GM12878 (cell line): ENCODE measurements around the gene FGF11. TPM values are rescaled to one million over a fixed set of nuclear protein-coding genes. Genes with fewer than 3 reads are reported as not detected.
A peak's percentile ranks its signal among the peaks of the same experiment; 100 is the strongest.

ENCODE experiments used
- ATAC-seq: fragments of 200-7000 bp; cut with Tn5 transposase; 3 replicates; pipeline ENCODE4 v1.9.1; 2020; ENCODE audit warnings: mild to moderate bottlenecking, moderate library complexity
- BruUV-seq: library from RNA; stranded (reverse); fragments of 400-500 nt; replicated peaks from 2 replicates; lab custom pipeline; 2021; lab: Mats Ljungman, UMichigan
- CTCF ChIA-PET: fragments of 300-600 bp; sonication (Branson Sonifier 250); formaldehyde crosslinking; extraction: SDS; loops from one replicate; lab custom pipeline; 2021; ENCODE audit warnings: inconsistent platforms; lab: Yijun Ruan, JAX
- POLR2A ChIA-PET: fragments of 350-600 bp; formaldehyde crosslinking; extraction: SDS; loops from one replicate; lab custom pipeline; 2021; ENCODE audit warnings: inconsistent platforms; lab: Charles Lee
- RAD21 ChIA-PET: fragments of 300-600 bp; sonication (Branson Sonifier 250); formaldehyde crosslinking; loops from one replicate; lab custom pipeline; 2023; ENCODE audit warnings: antibody characterized with exemption; ENCODE audit not compliant: unreplicated experiment; lab: Charles Lee
- SMC1A ChIA-PET: fragments of 300-600 bp; sonication (Branson Sonifier 250); formaldehyde crosslinking; loops from one replicate; lab custom pipeline; 2023; ENCODE audit not compliant: unreplicated experiment, uncharacterized antibody; lab: Charles Lee
- DNase-seq: peaks from one replicate; pipeline ENCODE4 v3.0.0-alpha.2; 2011; ENCODE audit warnings: low read depth, low spot score
- FAIRE-seq: peaks from 3 replicates; lab custom pipeline; 2011; peaks lifted over from hg19 to GRCh38; lab: Jason Lieb, UNC
- H2AFZ ChIP-seq: 2 replicates; pipeline ENCODE4 v1.6.0; 2011; ENCODE audit warnings: low read depth, low read length, control low read depth; ENCODE audit not compliant: control insufficient read depth
- H3K27ac ChIP-seq: 2 replicates; pipeline ENCODE4 v1.5.1; 2011; ENCODE audit warnings: control low read depth; ENCODE audit not compliant: control insufficient read depth, insufficient read depth
- H3K27me3 ChIP-seq, 2 experiments: replicated peaks in 1 of 2; 2 replicates each; pipeline versions ENCODE4 v1.6.0 to v1.6.1; 2011; ENCODE audit warnings: low read length in 1 of 2; ENCODE audit not compliant: control insufficient read depth in 2 of 2, insufficient read depth in 2 of 2
- H3K36me3 ChIP-seq, 2 experiments: 2 replicates each; pipeline ENCODE4 v1.5.1; 2011; ENCODE audit warnings: low read length in 1 of 2; ENCODE audit not compliant: control insufficient read depth in 2 of 2, insufficient read depth in 2 of 2
- H3K4me1 ChIP-seq: 2 replicates; pipeline ENCODE4 v1.6.1; 2011; ENCODE audit warnings: mild to moderate bottlenecking, low read length, moderate library complexity, mixed read lengths; ENCODE audit not compliant: control insufficient read depth, insufficient read depth
- H3K4me2 ChIP-seq: 2 replicates; pipeline ENCODE4 v1.6.0; 2011; ENCODE audit warnings: control low read depth; ENCODE audit not compliant: control insufficient read depth, insufficient read depth
- H3K4me3 ChIP-seq: fragments of 200-600 bp; sonication (generic); 2 replicates; pipeline ENCODE4 v1.5.1; 2016
- H3K79me2 ChIP-seq: 2 replicates; pipeline ENCODE4 v1.6.0; 2011; ENCODE audit warnings: low read length; ENCODE audit not compliant: control insufficient read depth, insufficient read depth
- H3K9ac ChIP-seq: 2 replicates; pipeline ENCODE4 v1.8.0; 2011; ENCODE audit warnings: low read length, control low read depth, mixed read lengths; ENCODE audit not compliant: control insufficient read depth, insufficient read depth
- H3K9me3 ChIP-seq: replicated peaks from 3 replicates; pipeline ENCODE4 v1.5.1; 2011; ENCODE audit warnings: mild to moderate bottlenecking, low read length; ENCODE audit not compliant: control insufficient read depth, insufficient read depth
- H4K20me1 ChIP-seq: 2 replicates; pipeline ENCODE4 v1.6.0; 2011; ENCODE audit not compliant: control insufficient read depth, insufficient read depth
- BHLHE40 ChIP-seq, 2 experiments: fragments of 450-650 bp in 1 of 2; IDR thresholded peaks; 2 replicates each; pipeline ENCODE4 v1.6.1; 2011 to 2017; ENCODE audit warnings: low read depth in 2 of 2, borderline replicate concordance in 1 of 2, improper control_type of control experiment in 1 of 2, low read length in 1 of 2, mild to moderate bottlenecking in 1 of 2
- CTCF ChIP-seq, 3 experiments: IDR thresholded peaks in 2 of 3; conservative IDR thresholded peaks in 1 of 3; 2 replicates each; pipeline ENCODE4 v1.5.1; 2011; ENCODE audit warnings: low read depth in 3 of 3, low read length in 3 of 3, mild to moderate bottlenecking in 3 of 3, control low read depth in 2 of 3, moderate library complexity in 2 of 3, inconsistent platforms in 1 of 3, mixed read lengths in 1 of 3; ENCODE audit not compliant: control insufficient read depth in 2 of 3, insufficient read depth in 1 of 3; ENCODE audit errors: extremely low read depth in 1 of 3
- E4F1 ChIP-seq: fragments of 450-650 bp; IDR thresholded peaks from 2 replicates; pipeline ENCODE4 v1.6.1; 2018; ENCODE audit warnings: borderline replicate concordance, mild to moderate bottlenecking; ENCODE audit not compliant: partially characterized antibody
- EP300 ChIP-seq, 2 experiments: fragments of 150-350 bp in 1 of 2; IDR thresholded peaks; 2 replicates each; pipeline ENCODE4 v1.6.1; 2011 to 2012; ENCODE audit warnings: low read depth in 2 of 2, low read length in 2 of 2, borderline replicate concordance in 1 of 2, improper control_type of control experiment in 1 of 2, inconsistent platforms in 1 of 2; ENCODE audit not compliant: control insufficient read depth in 1 of 2
- POLR2A ChIP-seq: IDR thresholded peaks from 2 replicates; pipeline ENCODE4 v1.6.1; 2011; ENCODE audit warnings: low read depth, mild to moderate bottlenecking, low read length
- ZNF207 ChIP-seq: fragments of 450-650 bp; IDR thresholded peaks from 2 replicates; pipeline ENCODE4 v1.6.1; 2014; ENCODE audit warnings: antibody characterized with exemption, mild to moderate bottlenecking, borderline replicate concordance
- WGBS: methylation state at CpG from one replicate; pipeline ENCODE4 v1.1.6; 2016; ENCODE audit warnings: low lambda C conversion rate; ENCODE audit not compliant: insufficient replicate concordance, insufficient coverage; ENCODE audit errors: missing lambda C conversion rate; 5-methylcytosine and 5-hydroxymethylcytosine counted together
- in situ Hi-C: fragments of 300-500 bp; cut with MboI; formaldehyde crosslinking; loops from 9 replicates; pipeline ENCODE4 v1.14.3; 2018; ENCODE audit warnings: mixed read lengths
- intact Hi-C: fragments of 100-400 bp; cut with micrococcal nuclease; formaldehyde crosslinking; loops from one replicate; pipeline ENCODE4 v1.14.2; 2022; ENCODE audit not compliant: unreplicated experiment
- polyA plus RNA-seq, 11 experiments: library from polyadenylated mRNA; depleted of rRNA in 4 of 11; unstranded in 6 of 11; stranded (reverse) in 5 of 11; fragments of >200 nt; fragmentation: Nextera tagmentation in 4 of 11; fragmentation: Illumina TruSeq in 1 of 11; extraction: Ambion mirVana in 4 of 11; extraction: Trizol in 1 of 11; gene quantifications; 1 replicate in 1 of 11; 2 replicates in 10 of 11; pipeline versions ENCODE4 v1.2.1 to v1.2.3, GENCODE V29; 2011 to 2016; ENCODE audit warnings: inconsistent platforms in 2 of 11, missing spikeins in 2 of 11, low read depth in 1 of 11
- total RNA-seq, 4 experiments: library from RNA; depleted of rRNA in 3 of 4; stranded (reverse); fragments of >200 nt in 3 of 4; fragmentation: Illumina TruSeq in 1 of 4; extraction: Trizol in 1 of 4; gene quantifications; 2 replicates each; pipeline versions ENCODE4 v1.2.1 to v1.2.3, GENCODE V29; 2013 to 2021

FGF11 gene
- total and polyA plus RNA-seq, 10 of the 15 experiments (the other 5 are each of a cell fraction or from before 2014, with no cell fraction given), result 0.69 to 21.1 (median 2.6) TPM

GRCh38 chr17:7415784-7416183 is 23.5 kb upstream of the FGF11 start (continued):
- TF ChIP-seq E4F1 (no peak), POLR2A (no peak)

- no TSS peak for BruUV-seq
- H3K9me3 ChIP-seq, result no peaks in the 10 kb centered on the region
- RAD21 ChIA-PET, result interaction anchor here (0.6 kb wide), 1 partner anchor 57 kb away, joined by 3 read pairs; no protein-coding TSS in a partner anchor
- FAIRE-seq, result no peak
- SMC1A ChIA-PET, result no interaction called here
- no peak for ATAC-seq
- H4K20me1 ChIP-seq, result no peaks in the 10 kb centered on the region
- no peaks in the 10 kb centered on the region for H3K36me3 ChIP-seq
- no peak overlapping the region for H2AFZ ChIP-seq
- no peak overlapping the region for H3K4me2 ChIP-seq
- no peak overlapping the region for H3K27ac ChIP-seq
- intact Hi-C loops, result no loop called here
- H3K9ac ChIP-seq, result no peak overlapping the region
- TF ChIP-seq ZNF207 (no peak), BHLHE40 (IDR thresholded peaks at IDR 0.05; ENCODE audit: borderline replicate concordance in 1 of 2, low read depth in 2 of 2, low read length in 1 of 2) (no peak), EP300 (IDR thresholded peaks at IDR 0.05; ENCODE audit: borderline replicate concordance in 1 of 2, control insufficient read depth in 1 of 2, low read depth in 2 of 2, low read length in 2 of 2) (no peak), CTCF (IDR thresholded peaks at IDR 0.05 in 2 of 3, conservative IDR thresholded peaks at IDR 0.05 in 1 of 3; ENCODE audit: control insufficient read depth in 2 of 3, extremely low read depth in 1 of 3, insufficient read depth in 1 of 3, low read depth in 3 of 3, low read length in 3 of 3) (peak in 1 of 3 experiments; percentile 18; a peak in 2 of 6 replicates)
- TF ChIP-seq, all 136 proteins: peak for 1
- Histone ChIP-seq H3K4me3 (no peak overlapping the region), H3K4me1 (no peaks in the 10 kb centered on the region), H3K79me2 (no peaks in the 10 kb centered on the region), H3K27me3 (no peaks in the 10 kb centered on the region; a peak in 2 of 4 replicates)
- no peak for DNase-seq
- ChIA-PET POLR2A (no interaction called here), CTCF (no interaction called here)
- in situ Hi-C loops, result no loop called here
- 26% methylated on average over 6 of the region's 6 CpGs for WGBS
These were observed 23.0 kb upstream of the FGF11 start for GRCh38 chr17:7416323-7416722.
